Thyroid gland (tissue), 4 donors: ENCODE measurements around the gene POC1A. TPM values are rescaled to one million over a fixed set of nuclear protein-coding genes. Genes with fewer than 3 reads are reported as not detected.

Source experiments
- DNase-seq, 2 donors: peaks; one replicate each; pipeline ENCODE4 v3.0.0-alpha.2; 2019
- H3K27ac ChIP-seq, 3 donors: fragments of 200-600 bp; sonication (generic); 1 replicate in 2 of 3; 2 replicates in 1 of 3; pipeline ENCODE4 v1.5.1; 2016 to 2019; ENCODE audit warnings: mild to moderate bottlenecking in 1 of 3, moderate library complexity in 1 of 3
- H3K27me3 ChIP-seq: fragments of 200-600 bp; sonication (generic); one replicate; pipeline ENCODE4 v1.5.1; 2019
- H3K36me3 ChIP-seq, 2 donors: fragments of 200-600 bp; sonication (generic); one replicate each; pipeline ENCODE4 v1.5.1; 2016 to 2019
- H3K4me1 ChIP-seq, 2 donors: fragments of 200-600 bp; sonication (generic); one replicate each; pipeline ENCODE4 v1.5.1; 2017 to 2019
- H3K4me3 ChIP-seq, 3 donors: fragments of 200-600 bp; sonication (generic); replicated peaks in 1 of 3; 1 replicate in 2 of 3; 2 replicates in 1 of 3; pipeline ENCODE4 v1.5.1; 2016; ENCODE audit warnings: mild to moderate bottlenecking in 1 of 3
- H3K9me3 ChIP-seq: fragments of 200-600 bp; sonication (generic); one replicate; pipeline ENCODE4 v1.5.1; 2017
- POLR2A ChIP-seq, 2 donors: fragments of 450-650 bp; IDR thresholded peaks; one replicate each; pipeline ENCODE4 v1.6.1; 2017; ENCODE audit warnings: antibody characterized with exemption in 2 of 2, mild to moderate bottlenecking in 2 of 2, moderate library complexity in 1 of 2
- WGBS, 2 donors: methylation state at CpG; one replicate each; pipeline ENCODE4 v1.1.5; 2017; 5-methylcytosine and 5-hydroxymethylcytosine counted together
- intact Hi-C: fragments of 100-400 bp; cut with DNase I; formaldehyde crosslinking; loops from one replicate; pipeline ENCODE4 v1.15.1; 2023
- total RNA-seq, 4 donors: library from RNA; depleted of rRNA; stranded (reverse); fragments of >200 nt; gene quantifications; one replicate each; pipeline ENCODE4 v1.2.3, GENCODE V29; 2016
- TF ChIP-seq, protein P1 (sequence below), 6 experiments: fragments of 200-600 bp in 3 of 6; fragments of 450-650 bp in 3 of 6; sonication (generic) in 3 of 6; IDR thresholded peaks; one replicate each; pipeline ENCODE4 v1.5.1; 2016 to 2019; ENCODE audit warnings: antibody characterized with exemption in 6 of 6, mild to moderate bottlenecking in 2 of 6, inconsistent platforms in 1 of 6, moderate library complexity in 1 of 6

POC1A gene
- total RNA-seq, 4 donors from 2014 or later, result 0.40 to 2.8 (median 1.5) TPM

DNA sequence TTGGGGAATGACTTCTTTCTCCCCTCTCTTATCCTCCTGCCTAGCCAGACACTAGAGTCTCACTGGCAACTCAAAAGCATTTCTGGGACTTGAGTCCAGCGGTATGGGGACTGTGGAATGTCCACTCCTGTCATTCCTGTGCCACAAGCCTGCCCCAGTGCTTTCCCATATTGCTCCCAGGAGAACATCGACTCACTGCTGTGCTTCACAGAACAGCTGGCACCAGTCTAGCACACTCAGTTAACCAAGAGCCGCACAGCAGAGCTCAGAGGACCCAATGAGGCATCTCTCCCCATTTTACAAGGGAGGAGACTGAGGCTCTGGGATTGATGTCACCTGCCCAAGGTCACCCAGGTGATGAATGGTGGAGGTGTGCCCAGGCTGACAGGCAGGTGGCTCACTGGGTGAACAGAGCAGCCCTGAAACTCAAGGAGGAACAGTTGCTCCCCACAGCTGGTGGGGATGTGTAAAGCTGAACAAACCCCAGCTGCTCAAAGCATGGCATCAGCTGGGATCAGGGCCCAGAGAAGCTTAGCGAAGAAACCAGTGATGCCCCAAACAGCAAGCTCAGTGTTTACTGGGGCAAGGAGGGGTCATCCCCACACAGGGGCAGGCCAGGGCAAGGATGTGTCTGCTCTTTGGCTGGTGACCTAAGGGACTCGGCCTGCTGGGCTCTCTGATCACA, 62.5 kb downstream of the POC1A start:
- Histone ChIP-seq H3K4me3 (no peak overlapping the region), H3K4me1 (peaks cover 23 to 68% of the 10 kb centered on the region in 2 donors), H3K27ac (peak overlapping the region in 2 of 3 donors; percentile 89 to 90), H3K9me3 (no peaks in the 10 kb centered on the region), H3K36me3 (no peaks in the 10 kb centered on the region), H3K27me3 (no peaks in the 10 kb centered on the region)
- WGBS, 2 donors, result 56 to 74% methylated on average over 4 of the region's 5 CpGs
- TF ChIP-seq, protein P1, sequence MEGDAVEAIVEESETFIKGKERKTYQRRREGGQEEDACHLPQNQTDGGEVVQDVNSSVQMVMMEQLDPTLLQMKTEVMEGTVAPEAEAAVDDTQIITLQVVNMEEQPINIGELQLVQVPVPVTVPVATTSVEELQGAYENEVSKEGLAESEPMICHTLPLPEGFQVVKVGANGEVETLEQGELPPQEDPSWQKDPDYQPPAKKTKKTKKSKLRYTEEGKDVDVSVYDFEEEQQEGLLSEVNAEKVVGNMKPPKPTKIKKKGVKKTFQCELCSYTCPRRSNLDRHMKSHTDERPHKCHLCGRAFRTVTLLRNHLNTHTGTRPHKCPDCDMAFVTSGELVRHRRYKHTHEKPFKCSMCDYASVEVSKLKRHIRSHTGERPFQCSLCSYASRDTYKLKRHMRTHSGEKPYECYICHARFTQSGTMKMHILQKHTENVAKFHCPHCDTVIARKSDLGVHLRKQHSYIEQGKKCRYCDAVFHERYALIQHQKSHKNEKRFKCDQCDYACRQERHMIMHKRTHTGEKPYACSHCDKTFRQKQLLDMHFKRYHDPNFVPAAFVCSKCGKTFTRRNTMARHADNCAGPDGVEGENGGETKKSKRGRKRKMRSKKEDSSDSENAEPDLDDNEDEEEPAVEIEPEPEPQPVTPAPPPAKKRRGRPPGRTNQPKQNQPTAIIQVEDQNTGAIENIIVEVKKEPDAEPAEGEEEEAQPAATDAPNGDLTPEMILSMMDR (IDR thresholded peaks at IDR 0.05), result no peak
- TF ChIP-seq POLR2A (IDR thresholded peaks at IDR 0.05), result no peak
- peak; percentile 62 to 70 for DNase-seq
- intact Hi-C loops, result no loop called here

DNA sequence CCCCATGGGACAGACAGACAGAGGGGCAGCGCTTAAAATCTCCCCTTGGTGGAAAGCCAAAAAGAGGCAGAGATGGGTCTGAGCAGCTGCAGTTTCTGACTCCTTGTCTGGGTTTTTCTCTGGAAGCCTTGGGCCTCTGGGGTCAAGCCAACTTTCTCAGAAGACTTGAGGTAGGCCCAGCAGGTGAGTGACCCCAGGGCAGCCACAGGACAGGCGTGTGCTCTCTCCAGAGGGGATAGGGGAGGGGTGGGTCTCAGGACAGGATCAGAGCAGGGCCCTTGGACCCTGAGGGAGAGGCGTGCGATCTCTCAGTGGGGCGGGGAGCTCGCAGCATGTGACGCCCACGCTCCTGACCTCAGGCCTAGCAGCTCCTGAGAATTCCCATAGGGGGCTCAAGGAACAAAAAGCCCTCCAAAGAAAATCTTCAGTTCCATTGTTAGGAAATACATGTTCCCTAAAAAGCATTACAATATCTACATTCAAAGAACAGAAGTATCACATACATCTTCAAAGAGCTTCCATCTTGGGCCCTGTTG, 63.2 kb downstream of the POC1A start:
- intact Hi-C loops, result no loop called here
- no peak for DNase-seq
- no peaks in the 10 kb centered on the region for H3K27me3 ChIP-seq
- no peaks in the 10 kb centered on the region for H3K36me3 ChIP-seq
- H3K4me3 ChIP-seq, result no peak overlapping the region
- H3K27ac ChIP-seq, result peak overlapping the region; percentile 82 to 90 (median 89)
- H3K9me3 ChIP-seq, result no peaks in the 10 kb centered on the region
- peaks cover 23 to 66% of the 10 kb centered on the region in 2 donors for H3K4me1 ChIP-seq
- TF ChIP-seq, protein P1 (IDR thresholded peaks at IDR 0.05), result no peak
- TF ChIP-seq POLR2A (IDR thresholded peaks at IDR 0.05), result no peak
- WGBS, 2 donors, result 83 to 90% methylated on average over 7 to 8 of the region's 8 CpGs

DNA sequence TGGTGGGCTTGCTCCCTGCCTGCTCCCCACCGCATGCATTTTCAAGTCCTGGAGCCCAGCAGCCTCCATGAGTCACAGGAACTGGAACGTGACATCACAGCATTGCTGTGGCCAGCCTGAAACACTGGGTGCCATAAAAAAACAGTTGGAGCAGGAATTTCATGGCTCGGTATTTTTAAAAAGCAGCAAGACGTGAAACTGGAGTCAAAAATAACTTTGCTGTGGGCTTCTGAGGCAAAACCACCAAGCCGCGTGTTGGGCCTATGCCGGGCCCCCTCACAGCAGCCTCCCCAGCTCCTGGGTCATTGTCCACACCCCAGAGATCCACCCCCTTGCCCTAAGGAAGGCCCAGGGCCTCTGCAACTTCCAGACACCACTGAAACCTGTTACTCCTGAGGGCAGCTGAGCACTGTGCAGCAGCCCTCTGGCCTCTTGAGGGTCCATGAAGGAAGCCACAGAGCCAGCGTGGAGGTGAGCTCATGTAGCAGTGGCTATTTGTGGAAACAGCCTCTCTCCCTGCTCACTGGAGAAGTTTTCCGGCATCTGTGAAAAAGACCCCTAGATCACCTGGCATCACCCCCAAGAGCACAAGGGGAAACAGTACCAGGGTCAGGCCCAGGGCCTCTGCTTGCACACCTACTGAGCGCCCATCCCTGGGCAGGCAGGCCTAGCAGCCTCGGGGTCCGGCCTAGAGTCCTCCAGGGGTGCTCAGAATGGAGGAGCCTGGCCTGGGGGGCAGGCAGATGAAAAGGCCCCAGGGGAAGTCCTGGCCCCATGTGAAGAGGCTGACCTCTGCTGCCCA, 63.9 kb downstream of the POC1A start:
- DNase-seq, result peak; percentile 68
- no peak for TF ChIP-seq POLR2A (IDR thresholded peaks at IDR 0.05)
- TF ChIP-seq, protein P1 (IDR thresholded peaks at IDR 0.05), result no peak
- intact Hi-C loops, result no loop called here
- Histone ChIP-seq H3K4me3 (no peak overlapping the region), H3K36me3 (no peaks in the 10 kb centered on the region), H3K27me3 (no peaks in the 10 kb centered on the region), H3K27ac (peak overlapping the region; percentile 82 to 90 (median 89)), H3K4me1 (peaks cover 23 to 62% of the 10 kb centered on the region in 2 donors), H3K9me3 (no peaks in the 10 kb centered on the region)
- 49 to 53% methylated on average over 10 to 12 of the region's 12 CpGs for WGBS, 2 donors

DNA sequence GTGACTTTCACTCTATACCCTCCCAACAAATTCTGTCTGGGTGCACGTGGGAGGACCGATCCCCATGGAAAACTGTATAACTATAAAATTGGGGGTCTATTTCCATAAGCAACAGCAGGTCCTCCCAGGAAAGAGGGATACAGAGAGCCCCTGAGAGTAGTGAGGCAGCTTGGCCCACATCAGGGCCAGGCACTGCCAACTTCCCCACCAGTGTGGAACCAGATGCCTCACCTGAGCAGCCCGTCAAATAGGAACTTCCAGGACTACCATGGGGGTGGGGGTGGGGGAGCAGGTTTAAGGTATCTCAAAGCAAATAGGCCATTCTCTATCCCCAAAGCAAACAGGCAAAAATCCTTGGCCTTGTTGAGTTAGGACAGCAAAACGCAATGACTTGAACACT, 64.5 kb downstream of the POC1A start:
- peaks cover 23 to 62% of the 10 kb centered on the region in 2 donors for H3K4me1 ChIP-seq
- H3K4me3 ChIP-seq, result no peak overlapping the region
- no peaks in the 10 kb centered on the region for H3K27me3 ChIP-seq
- H3K36me3 ChIP-seq, result no peaks in the 10 kb centered on the region
- intact Hi-C loops, result no loop called here
- peak in 1 of 2 donors; percentile 39 for DNase-seq
- peak overlapping the region; percentile 82 to 90 (median 89) for H3K27ac ChIP-seq
- no peak for TF ChIP-seq POLR2A (IDR thresholded peaks at IDR 0.05)
- TF ChIP-seq, protein P1 (IDR thresholded peaks at IDR 0.05), result no peak
- 69 to 80% methylated on average over 4 of the region's 4 CpGs for WGBS, 2 donors
- no peaks in the 10 kb centered on the region for H3K9me3 ChIP-seq
